H1 (cell line): Measurements from ENCODE around the gene ASGR2.
"Not testable (repeated sequence)": the region's sequence is repeated elsewhere in the genome, so short reads cannot be mapped to it uniquely, and the experiment has no call there.

Source experiments
- BACH1 ChIP-seq: IDR thresholded peaks from 2 replicates; pipeline ENCODE4 v1.6.1; 2012; ENCODE audit warnings: low read length, improper control_type of control experiment
- CREB1 ChIP-seq: IDR thresholded peaks from 2 replicates; pipeline ENCODE4 v1.6.1; 2012; ENCODE audit warnings: inconsistent platforms
- EP300 ChIP-seq, 2 experiments: IDR thresholded peaks; 1 replicate in 1 of 2; 2 replicates in 1 of 2; pipeline ENCODE4 v1.6.1; 2011 to 2012; ENCODE audit warnings: low read depth in 2 of 2, low read length in 2 of 2, mild to moderate bottlenecking in 2 of 2, borderline replicate concordance in 1 of 2, inconsistent platforms in 1 of 2, moderate library complexity in 1 of 2
- KDM1A ChIP-seq: fragments of 200-600, 300-600 bp; sonication (generic); IDR thresholded peaks from 2 replicates; pipeline ENCODE4 v1.7.1; 2016; ENCODE audit warnings: mild to moderate bottlenecking, low read length, borderline replicate concordance
- PHF8 ChIP-seq: fragments of 200-600 bp; sonication (generic); conservative IDR thresholded peaks from 2 replicates; pipeline ENCODE4 v1.7.1; 2012; ENCODE audit warnings: low read depth, mild to moderate bottlenecking, inconsistent platforms, low read length, moderate library complexity
- POLR2A ChIP-seq, 2 experiments: IDR thresholded peaks; 1 replicate in 1 of 2; 2 replicates in 1 of 2; pipeline ENCODE4 v1.6.1; 2011; ENCODE audit warnings: low read depth in 2 of 2, low read length in 2 of 2, mild to moderate bottlenecking in 2 of 2; ENCODE audit errors: control extremely low read depth in 1 of 2
- POLR2AphosphoS5 ChIP-seq: IDR thresholded peaks from 2 replicates; pipeline ENCODE4 v1.6.1; 2011; ENCODE audit warnings: low read depth, low read length
- SIX5 ChIP-seq: IDR thresholded peaks from 2 replicates; pipeline ENCODE4 v1.6.1; 2011; ENCODE audit warnings: mild to moderate bottlenecking, low read depth, low read length
- TF ChIP-seq, protein P1 (sequence below), 3 experiments: IDR thresholded peaks; 1 replicate in 2 of 3; 2 replicates in 1 of 3; pipeline versions ENCODE4 v1.5.1 to v1.6.1; 2011; ENCODE audit warnings: low read length in 3 of 3, mild to moderate bottlenecking in 3 of 3, inconsistent platforms in 2 of 3, low read depth in 1 of 3, moderate library complexity in 1 of 3; ENCODE audit not compliant: insufficient read depth in 1 of 3; ENCODE audit errors: control extremely low read depth in 1 of 3

DNA sequence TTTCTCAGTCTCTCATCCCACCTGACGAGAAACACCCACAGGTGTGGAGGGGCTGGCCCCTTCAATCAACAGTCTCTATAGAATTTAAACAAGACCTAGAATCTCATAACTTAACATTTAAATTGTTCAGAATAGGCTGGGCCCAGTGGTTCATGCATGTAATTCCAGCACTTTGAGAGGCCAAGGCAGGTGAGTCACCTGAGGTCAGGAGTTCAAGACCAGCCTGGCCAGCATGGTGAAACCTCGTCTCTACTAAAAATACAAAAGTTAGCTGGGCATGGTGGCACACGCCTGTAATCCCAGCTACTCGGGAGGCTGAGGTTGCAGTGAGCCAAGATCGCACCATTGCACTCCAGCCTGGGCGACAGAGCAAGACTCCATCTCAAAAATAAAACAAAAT is 25.1 kb downstream of the ASGR2 start:
- TF ChIP-seq PHF8; BACH1; POLR2AphosphoS5; SIX5; EP300 (IDR thresholded peaks at IDR 0.05; ENCODE audit: borderline replicate concordance in 1 of 2, low read depth in 2 of 2, low read length in 2 of 2); POLR2A (IDR thresholded peaks at IDR 0.05; ENCODE audit: control extremely low read depth in 1 of 2, low read depth in 2 of 2, low read length in 2 of 2); CREB1; KDM1A: not testable (repeated sequence)
- TF ChIP-seq, protein P1, sequence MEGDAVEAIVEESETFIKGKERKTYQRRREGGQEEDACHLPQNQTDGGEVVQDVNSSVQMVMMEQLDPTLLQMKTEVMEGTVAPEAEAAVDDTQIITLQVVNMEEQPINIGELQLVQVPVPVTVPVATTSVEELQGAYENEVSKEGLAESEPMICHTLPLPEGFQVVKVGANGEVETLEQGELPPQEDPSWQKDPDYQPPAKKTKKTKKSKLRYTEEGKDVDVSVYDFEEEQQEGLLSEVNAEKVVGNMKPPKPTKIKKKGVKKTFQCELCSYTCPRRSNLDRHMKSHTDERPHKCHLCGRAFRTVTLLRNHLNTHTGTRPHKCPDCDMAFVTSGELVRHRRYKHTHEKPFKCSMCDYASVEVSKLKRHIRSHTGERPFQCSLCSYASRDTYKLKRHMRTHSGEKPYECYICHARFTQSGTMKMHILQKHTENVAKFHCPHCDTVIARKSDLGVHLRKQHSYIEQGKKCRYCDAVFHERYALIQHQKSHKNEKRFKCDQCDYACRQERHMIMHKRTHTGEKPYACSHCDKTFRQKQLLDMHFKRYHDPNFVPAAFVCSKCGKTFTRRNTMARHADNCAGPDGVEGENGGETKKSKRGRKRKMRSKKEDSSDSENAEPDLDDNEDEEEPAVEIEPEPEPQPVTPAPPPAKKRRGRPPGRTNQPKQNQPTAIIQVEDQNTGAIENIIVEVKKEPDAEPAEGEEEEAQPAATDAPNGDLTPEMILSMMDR (IDR thresholded peaks at IDR 0.05; ENCODE audit: control extremely low read depth in 1 of 3, insufficient read depth in 1 of 3, low read depth in 1 of 3, low read length in 3 of 3): not testable (repeated sequence)
